ENCODE measurements around the gene LASP1NB.
"Not testable (repeated sequence)": the region's sequence is repeated elsewhere in the genome, so short reads cannot be mapped to it uniquely, and the experiment has no call there.

The LASP1NB gene

GRCh38 chr17:38897671-38898290, 27.6 kb upstream of the LASP1NB start:
- no peak for DNase-seq

- DNase-seq: peak; percentile 71
These were observed 27.1 kb upstream of the LASP1NB start for GRCh38 chr17:38898291-38898679.

- peak; percentile 88 for DNase-seq
These were observed 26.5 kb upstream of the LASP1NB start for GRCh38 chr17:38898812-38899348.

GRCh38 chr17:38899421-38899820, 26.0 kb upstream of the LASP1NB start:
- DNase-seq: no peak

GRCh38 chr17:38900978-38901656, 24.3 kb upstream of the LASP1NB start:
- no peak for DNase-seq

GRCh38 chr17:38903404-38903803, 22.0 kb upstream of the LASP1NB start:
- no peak for DNase-seq

GRCh38 chr17:38904892-38905291, 20.5 kb upstream of the LASP1NB start:
- no peak for DNase-seq

GRCh38 chr17:38905375-38905774, 20.0 kb upstream of the LASP1NB start:
- no peak for DNase-seq

- no peak for DNase-seq
These were observed 18.8 kb upstream of the LASP1NB start for GRCh38 chr17:38906460-38907228.

GRCh38 chr17:38907930-38908675, 17.3 kb upstream of the LASP1NB start:
- no peak for DNase-seq

GRCh38 chr17:38908676-38909181, 16.7 kb upstream of the LASP1NB start:
- DNase-seq: no peak

- peak; percentile 34 for DNase-seq
These were observed 15.1 kb upstream of the LASP1NB start for GRCh38 chr17:38910325-38910724.

GRCh38 chr17:38911081-38911730, 14.2 kb upstream of the LASP1NB start:
- peak; percentile 41 for DNase-seq

GRCh38 chr17:38911731-38912081, 13.7 kb upstream of the LASP1NB start:
- DNase-seq: not testable (repeated sequence)

GRCh38 chr17:38912221-38912813, 13.1 kb upstream of the LASP1NB start:
- DNase-seq: peak; percentile 51

GRCh38 chr17:38914741-38915638, 10.4 kb upstream of the LASP1NB start:
- peak; percentile 50 for DNase-seq

GRCh38 chr17:38915639-38915995, 9.8 kb upstream of the LASP1NB start:
- no peak for DNase-seq

GRCh38 chr17:38916771-38917170, 8.6 kb upstream of the LASP1NB start:
- no peak for DNase-seq

GRCh38 chr17:38917259-38917658, 8.2 kb upstream of the LASP1NB start:
- DNase-seq: peak; percentile 17

- DNase-seq: peak; percentile 48
These were observed 7.1 kb upstream of the LASP1NB start for GRCh38 chr17:38918129-38918913.

Data from activated CD8-positive, alpha-beta memory T cell treated with anti-CD3 and anti-CD28 coated beads, Interleukin-2, amount 50 U/mL, for 48 hours (primary cell).